K562 (cell line): ENCODE data around the gene BMP10. TPM values are rescaled to one million over a fixed set of nuclear protein-coding genes. Genes with fewer than 3 reads are reported as not detected.

ENCODE experiments used
- CREM ChIP-seq: IDR thresholded peaks from 2 replicates; pipeline ENCODE4 v1.6.1; 2014; ENCODE audit warnings: antibody characterized with exemption, low read depth
- DMBX1 ChIP-seq: fragments of 250-450 bp; sonication (Bioruptor Pico); IDR thresholded peaks from 2 replicates; pipeline ENCODE4 v1.8.0; 2022; ENCODE audit warnings: inconsistent platforms, mild to moderate bottlenecking, moderate library complexity, borderline replicate concordance
- ETV1 ChIP-seq: fragments of 450-650 bp; conservative IDR thresholded peaks from 2 replicates; pipeline ENCODE4 v1.6.1; 2016; ENCODE audit warnings: missing genetic modification characterization, control low read depth, low read depth, missing compliant biosample characterization
- JUN ChIP-seq, 2 experiments: sonication (generic) in 1 of 2; formaldehyde crosslinking in 1 of 2; IDR thresholded peaks; 2 replicates each; pipeline versions ENCODE4 v1.6.1 to v1.8.0; 2012 to 2022; ENCODE audit warnings: borderline replicate concordance in 2 of 2, mild to moderate bottlenecking in 2 of 2, improper control_type of control experiment in 1 of 2, low read depth in 1 of 2, low read length in 1 of 2, missing genetic modification reagents in 1 of 2
- NBN ChIP-seq: fragments of 450-650 bp; IDR thresholded peaks from 2 replicates; pipeline ENCODE4 v1.6.1; 2016; ENCODE audit warnings: low read depth, mild to moderate bottlenecking
- ZFP36 ChIP-seq: fragments of 150-350 bp; IDR thresholded peaks from 2 replicates; pipeline ENCODE4 v1.6.1; 2018; ENCODE audit warnings: low read length, low read depth; ENCODE audit not compliant: partially characterized antibody
- ZFPM2 ChIP-seq: fragments of 250-450 bp; sonication (Bioruptor Pico); IDR thresholded peaks from 2 replicates; pipeline ENCODE4 v1.5.1; 2022; ENCODE audit warnings: mild to moderate bottlenecking
- ZNF121 ChIP-seq: sonication (generic); formaldehyde crosslinking; conservative IDR thresholded peaks from 2 replicates; pipeline ENCODE4 v1.8.0; 2022; ENCODE audit warnings: missing genetic modification reagents
- polyA plus RNA-seq, 8 experiments: library from polyadenylated mRNA; depleted of rRNA in 4 of 8; stranded (reverse) in 5 of 8; unstranded in 3 of 8; fragments of >200 nt; fragmentation: Nextera tagmentation in 2 of 8; fragmentation: Illumina TruSeq in 1 of 8; extraction: Ambion mirVana in 2 of 8; extraction: Trizol in 1 of 8; gene quantifications; 2 replicates each; pipeline versions ENCODE4 v1.2.1 to v1.2.3, GENCODE V29; 2011 to 2014; ENCODE audit warnings: inconsistent platforms in 1 of 8, missing spikeins in 1 of 8
- total RNA-seq, 7 experiments: library from RNA; depleted of rRNA in 6 of 7; stranded (reverse); fragments of >200 nt in 6 of 7; fragmentation: Illumina TruSeq in 2 of 7; extraction: Trizol in 2 of 7; gene quantifications; 2 replicates each; pipeline versions ENCODE4 v1.2.1 to v1.2.3, GENCODE V29; 2011 to 2021; ENCODE audit warnings: low replicate concordance in 1 of 7
- TF ChIP-seq, protein P1 (sequence below): fragments of 200-800 bp; sonication (Bioruptor generic); IDR thresholded peaks from 2 replicates; pipeline ENCODE4 v1.6.1; 2016; ENCODE audit warnings: missing genetic modification characterization, missing compliant biosample characterization
- TF ChIP-seq, protein P2 (sequence below): fragments of 450-650 bp; IDR thresholded peaks from 2 replicates; pipeline ENCODE4 v1.6.1; 2016; ENCODE audit warnings: mild to moderate bottlenecking, moderate library complexity

Gene BMP10
- total and polyA plus RNA-seq, 9 of the 15 experiments (the other 6 are each of a cell fraction or from before 2014, with no cell fraction given): 0.11 to 0.91 (median 0.43) TPM

DNA sequence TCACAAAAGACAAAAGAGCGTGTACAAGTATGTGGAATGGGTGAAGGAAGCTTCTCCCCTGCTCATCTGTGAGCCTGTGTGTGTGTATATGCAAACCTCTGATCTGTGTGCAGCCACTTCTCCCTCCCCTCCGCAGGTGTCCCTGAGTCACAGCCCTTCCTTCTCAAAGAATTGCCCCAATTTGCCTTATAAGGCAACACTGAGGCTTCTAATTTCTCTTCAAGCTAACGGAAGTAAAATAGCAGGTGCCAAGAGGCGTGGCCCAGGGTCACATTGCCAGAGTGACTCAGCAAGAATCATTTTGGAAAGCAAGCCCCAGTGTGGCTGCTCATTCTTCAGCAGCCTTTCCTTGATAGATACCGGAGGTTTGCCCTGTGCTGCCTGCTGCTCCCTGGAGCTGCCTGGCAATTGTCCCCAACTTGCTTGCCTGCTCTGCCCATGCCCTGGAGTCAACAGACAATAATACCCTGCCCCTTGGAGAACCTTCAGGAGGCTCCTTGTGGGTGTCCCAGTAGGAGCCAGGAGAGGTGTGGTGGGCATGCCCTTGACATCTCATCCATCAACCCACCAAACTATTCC lies 37.3 kb upstream of the BMP10 start (continued):
- TF ChIP-seq, protein P1, sequence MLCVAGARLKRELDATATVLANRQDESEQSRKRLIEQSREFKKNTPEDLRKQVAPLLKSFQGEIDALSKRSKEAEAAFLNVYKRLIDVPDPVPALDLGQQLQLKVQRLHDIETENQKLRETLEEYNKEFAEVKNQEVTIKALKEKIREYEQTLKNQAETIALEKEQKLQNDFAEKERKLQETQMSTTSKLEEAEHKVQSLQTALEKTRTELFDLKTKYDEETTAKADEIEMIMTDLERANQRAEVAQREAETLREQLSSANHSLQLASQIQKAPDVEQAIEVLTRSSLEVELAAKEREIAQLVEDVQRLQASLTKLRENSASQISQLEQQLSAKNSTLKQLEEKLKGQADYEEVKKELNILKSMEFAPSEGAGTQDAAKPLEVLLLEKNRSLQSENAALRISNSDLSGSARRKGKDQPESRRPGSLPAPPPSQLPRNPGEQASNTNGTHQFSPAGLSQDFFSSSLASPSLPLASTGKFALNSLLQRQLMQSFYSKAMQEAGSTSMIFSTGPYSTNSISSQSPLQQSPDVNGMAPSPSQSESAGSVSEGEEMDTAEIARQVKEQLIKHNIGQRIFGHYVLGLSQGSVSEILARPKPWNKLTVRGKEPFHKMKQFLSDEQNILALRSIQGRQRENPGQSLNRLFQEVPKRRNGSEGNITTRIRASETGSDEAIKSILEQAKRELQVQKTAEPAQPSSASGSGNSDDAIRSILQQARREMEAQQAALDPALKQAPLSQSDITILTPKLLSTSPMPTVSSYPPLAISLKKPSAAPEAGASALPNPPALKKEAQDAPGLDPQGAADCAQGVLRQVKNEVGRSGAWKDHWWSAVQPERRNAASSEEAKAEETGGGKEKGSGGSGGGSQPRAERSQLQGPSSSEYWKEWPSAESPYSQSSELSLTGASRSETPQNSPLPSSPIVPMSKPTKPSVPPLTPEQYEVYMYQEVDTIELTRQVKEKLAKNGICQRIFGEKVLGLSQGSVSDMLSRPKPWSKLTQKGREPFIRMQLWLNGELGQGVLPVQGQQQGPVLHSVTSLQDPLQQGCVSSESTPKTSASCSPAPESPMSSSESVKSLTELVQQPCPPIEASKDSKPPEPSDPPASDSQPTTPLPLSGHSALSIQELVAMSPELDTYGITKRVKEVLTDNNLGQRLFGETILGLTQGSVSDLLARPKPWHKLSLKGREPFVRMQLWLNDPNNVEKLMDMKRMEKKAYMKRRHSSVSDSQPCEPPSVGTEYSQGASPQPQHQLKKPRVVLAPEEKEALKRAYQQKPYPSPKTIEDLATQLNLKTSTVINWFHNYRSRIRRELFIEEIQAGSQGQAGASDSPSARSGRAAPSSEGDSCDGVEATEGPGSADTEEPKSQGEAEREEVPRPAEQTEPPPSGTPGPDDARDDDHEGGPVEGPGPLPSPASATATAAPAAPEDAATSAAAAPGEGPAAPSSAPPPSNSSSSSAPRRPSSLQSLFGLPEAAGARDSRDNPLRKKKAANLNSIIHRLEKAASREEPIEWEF: peak; percentile 20; the same call in 1 of the 2 replicates
- TF ChIP-seq ETV1 (tag): peak; percentile 96
- peak; percentile 82 for TF ChIP-seq ZFP36
- TF ChIP-seq JUN (IDR thresholded peaks at IDR 0.05; ENCODE audit: borderline replicate concordance, low read depth, low read length): peak; percentile 74
- no peak for TF ChIP-seq JUN (CRISPR knock-in tag; IDR thresholded peaks at IDR 0.05; ENCODE audit: borderline replicate concordance)
- TF ChIP-seq CREM: peak; percentile 29; the same call in 1 of the 2 replicates
- TF ChIP-seq ZFPM2 (CRISPR knock-in tag): no peak
- TF ChIP-seq ZNF121: no peak
- TF ChIP-seq, protein P2, sequence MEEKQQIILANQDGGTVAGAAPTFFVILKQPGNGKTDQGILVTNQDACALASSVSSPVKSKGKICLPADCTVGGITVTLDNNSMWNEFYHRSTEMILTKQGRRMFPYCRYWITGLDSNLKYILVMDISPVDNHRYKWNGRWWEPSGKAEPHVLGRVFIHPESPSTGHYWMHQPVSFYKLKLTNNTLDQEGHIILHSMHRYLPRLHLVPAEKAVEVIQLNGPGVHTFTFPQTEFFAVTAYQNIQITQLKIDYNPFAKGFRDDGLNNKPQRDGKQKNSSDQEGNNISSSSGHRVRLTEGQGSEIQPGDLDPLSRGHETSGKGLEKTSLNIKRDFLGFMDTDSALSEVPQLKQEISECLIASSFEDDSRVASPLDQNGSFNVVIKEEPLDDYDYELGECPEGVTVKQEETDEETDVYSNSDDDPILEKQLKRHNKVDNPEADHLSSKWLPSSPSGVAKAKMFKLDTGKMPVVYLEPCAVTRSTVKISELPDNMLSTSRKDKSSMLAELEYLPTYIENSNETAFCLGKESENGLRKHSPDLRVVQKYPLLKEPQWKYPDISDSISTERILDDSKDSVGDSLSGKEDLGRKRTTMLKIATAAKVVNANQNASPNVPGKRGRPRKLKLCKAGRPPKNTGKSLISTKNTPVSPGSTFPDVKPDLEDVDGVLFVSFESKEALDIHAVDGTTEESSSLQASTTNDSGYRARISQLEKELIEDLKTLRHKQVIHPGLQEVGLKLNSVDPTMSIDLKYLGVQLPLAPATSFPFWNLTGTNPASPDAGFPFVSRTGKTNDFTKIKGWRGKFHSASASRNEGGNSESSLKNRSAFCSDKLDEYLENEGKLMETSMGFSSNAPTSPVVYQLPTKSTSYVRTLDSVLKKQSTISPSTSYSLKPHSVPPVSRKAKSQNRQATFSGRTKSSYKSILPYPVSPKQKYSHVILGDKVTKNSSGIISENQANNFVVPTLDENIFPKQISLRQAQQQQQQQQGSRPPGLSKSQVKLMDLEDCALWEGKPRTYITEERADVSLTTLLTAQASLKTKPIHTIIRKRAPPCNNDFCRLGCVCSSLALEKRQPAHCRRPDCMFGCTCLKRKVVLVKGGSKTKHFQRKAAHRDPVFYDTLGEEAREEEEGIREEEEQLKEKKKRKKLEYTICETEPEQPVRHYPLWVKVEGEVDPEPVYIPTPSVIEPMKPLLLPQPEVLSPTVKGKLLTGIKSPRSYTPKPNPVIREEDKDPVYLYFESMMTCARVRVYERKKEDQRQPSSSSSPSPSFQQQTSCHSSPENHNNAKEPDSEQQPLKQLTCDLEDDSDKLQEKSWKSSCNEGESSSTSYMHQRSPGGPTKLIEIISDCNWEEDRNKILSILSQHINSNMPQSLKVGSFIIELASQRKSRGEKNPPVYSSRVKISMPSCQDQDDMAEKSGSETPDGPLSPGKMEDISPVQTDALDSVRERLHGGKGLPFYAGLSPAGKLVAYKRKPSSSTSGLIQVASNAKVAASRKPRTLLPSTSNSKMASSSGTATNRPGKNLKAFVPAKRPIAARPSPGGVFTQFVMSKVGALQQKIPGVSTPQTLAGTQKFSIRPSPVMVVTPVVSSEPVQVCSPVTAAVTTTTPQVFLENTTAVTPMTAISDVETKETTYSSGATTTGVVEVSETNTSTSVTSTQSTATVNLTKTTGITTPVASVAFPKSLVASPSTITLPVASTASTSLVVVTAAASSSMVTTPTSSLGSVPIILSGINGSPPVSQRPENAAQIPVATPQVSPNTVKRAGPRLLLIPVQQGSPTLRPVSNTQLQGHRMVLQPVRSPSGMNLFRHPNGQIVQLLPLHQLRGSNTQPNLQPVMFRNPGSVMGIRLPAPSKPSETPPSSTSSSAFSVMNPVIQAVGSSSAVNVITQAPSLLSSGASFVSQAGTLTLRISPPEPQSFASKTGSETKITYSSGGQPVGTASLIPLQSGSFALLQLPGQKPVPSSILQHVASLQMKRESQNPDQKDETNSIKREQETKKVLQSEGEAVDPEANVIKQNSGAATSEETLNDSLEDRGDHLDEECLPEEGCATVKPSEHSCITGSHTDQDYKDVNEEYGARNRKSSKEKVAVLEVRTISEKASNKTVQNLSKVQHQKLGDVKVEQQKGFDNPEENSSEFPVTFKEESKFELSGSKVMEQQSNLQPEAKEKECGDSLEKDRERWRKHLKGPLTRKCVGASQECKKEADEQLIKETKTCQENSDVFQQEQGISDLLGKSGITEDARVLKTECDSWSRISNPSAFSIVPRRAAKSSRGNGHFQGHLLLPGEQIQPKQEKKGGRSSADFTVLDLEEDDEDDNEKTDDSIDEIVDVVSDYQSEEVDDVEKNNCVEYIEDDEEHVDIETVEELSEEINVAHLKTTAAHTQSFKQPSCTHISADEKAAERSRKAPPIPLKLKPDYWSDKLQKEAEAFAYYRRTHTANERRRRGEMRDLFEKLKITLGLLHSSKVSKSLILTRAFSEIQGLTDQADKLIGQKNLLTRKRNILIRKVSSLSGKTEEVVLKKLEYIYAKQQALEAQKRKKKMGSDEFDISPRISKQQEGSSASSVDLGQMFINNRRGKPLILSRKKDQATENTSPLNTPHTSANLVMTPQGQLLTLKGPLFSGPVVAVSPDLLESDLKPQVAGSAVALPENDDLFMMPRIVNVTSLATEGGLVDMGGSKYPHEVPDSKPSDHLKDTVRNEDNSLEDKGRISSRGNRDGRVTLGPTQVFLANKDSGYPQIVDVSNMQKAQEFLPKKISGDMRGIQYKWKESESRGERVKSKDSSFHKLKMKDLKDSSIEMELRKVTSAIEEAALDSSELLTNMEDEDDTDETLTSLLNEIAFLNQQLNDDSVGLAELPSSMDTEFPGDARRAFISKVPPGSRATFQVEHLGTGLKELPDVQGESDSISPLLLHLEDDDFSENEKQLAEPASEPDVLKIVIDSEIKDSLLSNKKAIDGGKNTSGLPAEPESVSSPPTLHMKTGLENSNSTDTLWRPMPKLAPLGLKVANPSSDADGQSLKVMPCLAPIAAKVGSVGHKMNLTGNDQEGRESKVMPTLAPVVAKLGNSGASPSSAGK: peak; percentile 79
- TF ChIP-seq NBN: peak; percentile 40; the same call in 1 of the 2 replicates
- TF ChIP-seq DMBX1 (CRISPR knock-in tag): peak; percentile 75; the same call in 1 of the 2 replicates
